ENCODE data around the gene AGAP1.
"Not testable (repeated sequence)": the region's sequence is repeated elsewhere in the genome, so short reads cannot be mapped to it uniquely, and the experiment has no call there.

AGAP1 gene

GRCh38 chr2:236061899-236062298 lies 568.1 kb downstream of the AGAP1 start:
- DNase-seq, result no peak

GRCh38 chr2:236062806-236063205 lies 569.0 kb downstream of the AGAP1 start:
- not testable (repeated sequence) for DNase-seq

GRCh38 chr2:236063994-236064393 lies 570.2 kb downstream of the AGAP1 start:
- no peak for DNase-seq

GRCh38 chr2:236065314-236066160 lies 571.7 kb downstream of the AGAP1 start:
- no peak for DNase-seq

- DNase-seq, result no peak
Measured at GRCh38 chr2:236070236-236070635, 576.4 kb downstream of the AGAP1 start.

- peak; percentile 72 for DNase-seq
Measured at GRCh38 chr2:236073246-236073645, 579.4 kb downstream of the AGAP1 start.

- no peak for DNase-seq
Measured at GRCh38 chr2:236073867-236074655, 580.2 kb downstream of the AGAP1 start.

- DNase-seq, result no peak
Measured at GRCh38 chr2:236075802-236076201, 582.0 kb downstream of the AGAP1 start.

GRCh38 chr2:236078297-236079255 lies 584.7 kb downstream of the AGAP1 start:
- DNase-seq, result peak; percentile 63

- no peak for DNase-seq
Measured at GRCh38 chr2:236080412-236080811, 586.6 kb downstream of the AGAP1 start.

GRCh38 chr2:236081171-236081570 lies 587.3 kb downstream of the AGAP1 start:
- no peak for DNase-seq

- DNase-seq, result no peak
Measured at GRCh38 chr2:236082061-236082460, 588.2 kb downstream of the AGAP1 start.

- no peak for DNase-seq
Measured at GRCh38 chr2:236083934-236084333, 590.1 kb downstream of the AGAP1 start.

GRCh38 chr2:236085211-236085610 lies 591.4 kb downstream of the AGAP1 start:
- DNase-seq, result no peak

GRCh38 chr2:236085647-236086046 lies 591.8 kb downstream of the AGAP1 start:
- DNase-seq, result no peak

GRCh38 chr2:236086403-236086970 lies 592.6 kb downstream of the AGAP1 start:
- DNase-seq, result no peak

- DNase-seq, result no peak
Measured at GRCh38 chr2:236086971-236087465, 593.2 kb downstream of the AGAP1 start.

GRCh38 chr2:236088368-236089057 lies 594.7 kb downstream of the AGAP1 start:
- no peak for DNase-seq

GRCh38 chr2:236089271-236090026 lies 595.6 kb downstream of the AGAP1 start:
- DNase-seq, result no peak

GRCh38 chr2:236090027-236090382 lies 596.2 kb downstream of the AGAP1 start:
- DNase-seq, result no peak

GRCh38 chr2:236090826-236091225 lies 597.0 kb downstream of the AGAP1 start:
- not testable (repeated sequence) for DNase-seq
